ENCODE measurements around the gene IL10. TPM values are rescaled to one million over a fixed set of nuclear protein-coding genes. Genes with fewer than 3 reads are reported as not detected.

Gene IL10
- total RNA-seq, 1 donor from 2014 or later: 0.67 TPM

GRCh38 chr1:206734499-206735142 is 37.7 kb downstream of the IL10 start:
- peaks cover 48% of the 10 kb centered on the region for H3K36me3 ChIP-seq
- no peaks in the 10 kb centered on the region for H3K27me3 ChIP-seq
- TF ChIP-seq CTCF (IDR thresholded peaks at IDR 0.05): peak; percentile 76
- peaks cover 13% of the 10 kb centered on the region for H3K4me1 ChIP-seq
- H3K9me3 ChIP-seq: no peaks in the 10 kb centered on the region
- DNase-seq (no peak), ATAC-seq (peak; percentile 65)
- intact Hi-C loops (cut with DNase I): no loop called here
- H3K27ac ChIP-seq: no peak overlapping the region
- no peak overlapping the region for H3K4me3 ChIP-seq

DNA sequence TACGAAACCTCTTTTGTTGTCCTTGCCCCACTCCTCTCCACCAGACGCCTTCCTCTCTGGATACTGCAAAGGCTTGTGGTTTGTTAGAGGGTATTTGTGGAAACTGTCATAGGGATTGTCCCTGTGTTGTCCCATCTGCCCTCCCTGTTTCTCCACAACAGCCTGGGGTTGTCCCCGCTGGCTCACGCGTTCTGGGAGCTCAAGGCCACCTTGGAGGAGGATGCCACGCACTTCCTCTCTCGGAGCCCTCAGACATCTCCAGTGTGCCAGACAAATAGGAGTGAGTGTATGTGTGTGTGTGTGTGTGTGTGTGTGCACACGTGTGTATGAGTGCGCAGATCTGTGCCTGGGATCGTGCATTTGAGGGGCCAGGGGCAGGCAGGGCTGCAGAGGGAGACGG is 39.3 kb downstream of the IL10 start:
- H3K36me3 ChIP-seq: peaks cover 57% of the 10 kb centered on the region
- H3K27me3 ChIP-seq: no peaks in the 10 kb centered on the region
- H3K9me3 ChIP-seq: no peaks in the 10 kb centered on the region
- ATAC-seq (no peak), DNase-seq (no peak)
- intact Hi-C loops (cut with DNase I): no loop called here
- H3K27ac ChIP-seq: no peak overlapping the region
- no peak overlapping the region for H3K4me3 ChIP-seq
- no peak for TF ChIP-seq CTCF (IDR thresholded peaks at IDR 0.05)
- peaks cover 6% of the 10 kb centered on the region for H3K4me1 ChIP-seq

DNA sequence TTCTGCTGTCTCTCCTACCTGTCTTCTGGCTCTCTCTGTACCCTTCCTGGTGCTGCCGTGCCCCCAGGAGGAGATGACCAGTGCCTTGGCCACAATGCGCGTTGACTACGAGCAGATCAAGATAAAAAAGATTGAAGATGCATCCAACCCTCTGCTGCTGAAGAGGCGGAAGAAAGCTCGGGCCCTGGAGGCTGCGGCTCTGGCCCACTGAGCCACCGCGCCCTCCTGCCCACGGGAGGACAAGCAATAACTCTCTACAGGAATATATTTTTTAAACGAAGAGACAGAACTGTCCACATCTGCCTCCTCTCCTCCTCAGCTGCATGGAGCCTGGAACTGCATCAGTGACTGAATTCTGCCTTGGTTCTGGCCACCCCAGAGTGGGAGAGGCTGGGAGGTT is 39.8 kb downstream of the IL10 start:
- ATAC-seq (no peak), DNase-seq (no peak)
- intact Hi-C loops (cut with DNase I): no loop called here

DNA sequence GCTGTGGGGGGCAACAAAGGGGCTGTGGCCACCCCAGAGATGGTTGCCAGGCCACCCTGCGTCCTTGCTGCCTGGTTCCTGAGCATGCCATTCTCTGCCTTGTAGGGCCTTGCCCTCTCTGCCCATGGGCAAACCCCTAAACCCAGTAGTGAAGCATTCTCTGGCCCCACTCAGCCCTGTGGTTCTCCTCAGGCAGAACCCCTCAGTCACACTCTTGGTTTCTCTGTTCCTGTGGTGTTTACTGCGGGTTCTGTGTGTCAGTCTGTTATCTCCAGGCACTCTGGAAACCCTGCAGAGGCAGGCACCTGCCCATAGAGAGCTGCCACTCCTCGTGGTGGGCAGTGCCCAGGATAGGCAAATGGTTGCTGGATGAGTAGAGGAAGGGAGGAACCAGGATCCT is 42.8 kb downstream of the IL10 start:
- intact Hi-C loops (cut with DNase I): no loop called here
- DNase-seq (no peak), ATAC-seq (no peak)
- no peak for TF ChIP-seq CTCF (IDR thresholded peaks at IDR 0.05)
- H3K4me3 ChIP-seq: no peak overlapping the region
- H3K36me3 ChIP-seq: peaks cover 57% of the 10 kb centered on the region
- H3K9me3 ChIP-seq: no peaks in the 10 kb centered on the region
- H3K27me3 ChIP-seq: no peaks in the 10 kb centered on the region
- no peak overlapping the region for H3K27ac ChIP-seq
- peaks cover 25% of the 10 kb centered on the region for H3K4me1 ChIP-seq

More for the DNA sequence above, 39.8 kb downstream of the IL10 start:
- H3K9me3 ChIP-seq: no peaks in the 10 kb centered on the region
- H3K27ac ChIP-seq: no peak overlapping the region
- TF ChIP-seq CTCF (IDR thresholded peaks at IDR 0.05): no peak
- H3K36me3 ChIP-seq: peaks cover 57% of the 10 kb centered on the region
- no peak overlapping the region for H3K4me3 ChIP-seq
- H3K27me3 ChIP-seq: no peaks in the 10 kb centered on the region
- H3K4me1 ChIP-seq: peaks cover 6% of the 10 kb centered on the region

GRCh38 chr1:206729050-206729449 is 43.2 kb downstream of the IL10 start:
- intact Hi-C loops (cut with DNase I): no loop called here
- peaks cover 52% of the 10 kb centered on the region for H3K36me3 ChIP-seq
- no peak for TF ChIP-seq CTCF (IDR thresholded peaks at IDR 0.05)
- no peaks in the 10 kb centered on the region for H3K9me3 ChIP-seq
- peaks cover 29% of the 10 kb centered on the region for H3K4me1 ChIP-seq
- no peaks in the 10 kb centered on the region for H3K27me3 ChIP-seq
- ATAC-seq (no peak), DNase-seq (no peak)
- no peak overlapping the region for H3K4me3 ChIP-seq
- no peak overlapping the region for H3K27ac ChIP-seq

DNA sequence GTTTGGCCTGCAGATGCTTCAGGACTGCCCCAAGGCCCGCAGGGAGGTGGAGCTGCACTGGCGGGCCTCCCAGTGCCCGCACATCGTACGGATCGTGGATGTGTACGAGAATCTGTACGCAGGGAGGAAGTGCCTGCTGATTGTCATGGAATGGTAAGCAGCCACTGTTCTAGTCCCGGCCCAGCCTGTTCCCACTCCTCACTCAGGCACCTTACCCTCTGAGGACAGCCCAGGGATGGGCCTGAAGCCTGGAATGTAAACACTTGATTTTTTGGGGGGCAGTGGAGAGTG is 43.7 kb downstream of the IL10 start:
- no peak for DNase-seq

More for the DNA sequence above, 43.7 kb downstream of the IL10 start:
- no peak overlapping the region for H3K4me3 ChIP-seq
- peaks cover 48% of the 10 kb centered on the region for H3K36me3 ChIP-seq
- no peak overlapping the region for H3K27ac ChIP-seq
- no peak for ATAC-seq
- intact Hi-C loops (cut with DNase I): no loop called here
- TF ChIP-seq CTCF (IDR thresholded peaks at IDR 0.05): no peak
- H3K4me1 ChIP-seq: peaks cover 33% of the 10 kb centered on the region
- H3K27me3 ChIP-seq: no peaks in the 10 kb centered on the region
- no peaks in the 10 kb centered on the region for H3K9me3 ChIP-seq
